ENCODE data around the gene MRGPRD. TPM values are rescaled to one million over a fixed set of nuclear protein-coding genes. Genes with fewer than 3 reads are reported as not detected.
A peak's percentile ranks its signal among the peaks of the same experiment; 100 is the strongest.

MRGPRD gene
- total RNA-seq, 1 donor from 2014 or later = not detected

- DNase-seq (ENCODE audit: low read depth) = no peak
- no peak overlapping the region for H3K4me3 ChIP-seq (ENCODE audit: low read depth, low read length)
- TF ChIP-seq, protein P1, sequence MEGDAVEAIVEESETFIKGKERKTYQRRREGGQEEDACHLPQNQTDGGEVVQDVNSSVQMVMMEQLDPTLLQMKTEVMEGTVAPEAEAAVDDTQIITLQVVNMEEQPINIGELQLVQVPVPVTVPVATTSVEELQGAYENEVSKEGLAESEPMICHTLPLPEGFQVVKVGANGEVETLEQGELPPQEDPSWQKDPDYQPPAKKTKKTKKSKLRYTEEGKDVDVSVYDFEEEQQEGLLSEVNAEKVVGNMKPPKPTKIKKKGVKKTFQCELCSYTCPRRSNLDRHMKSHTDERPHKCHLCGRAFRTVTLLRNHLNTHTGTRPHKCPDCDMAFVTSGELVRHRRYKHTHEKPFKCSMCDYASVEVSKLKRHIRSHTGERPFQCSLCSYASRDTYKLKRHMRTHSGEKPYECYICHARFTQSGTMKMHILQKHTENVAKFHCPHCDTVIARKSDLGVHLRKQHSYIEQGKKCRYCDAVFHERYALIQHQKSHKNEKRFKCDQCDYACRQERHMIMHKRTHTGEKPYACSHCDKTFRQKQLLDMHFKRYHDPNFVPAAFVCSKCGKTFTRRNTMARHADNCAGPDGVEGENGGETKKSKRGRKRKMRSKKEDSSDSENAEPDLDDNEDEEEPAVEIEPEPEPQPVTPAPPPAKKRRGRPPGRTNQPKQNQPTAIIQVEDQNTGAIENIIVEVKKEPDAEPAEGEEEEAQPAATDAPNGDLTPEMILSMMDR (conservative IDR thresholded peaks at IDR 0.05; ENCODE audit: low read depth, low read length) = no peak
Measured at GRCh38 chr11:68950762-68951161, 30.0 kb downstream of the MRGPRD start.

GRCh38 chr11:68950270-68950669 is 30.5 kb downstream of the MRGPRD start:
- H3K4me3 ChIP-seq (ENCODE audit: low read depth, low read length) = no peak overlapping the region
- TF ChIP-seq, protein P1 (conservative IDR thresholded peaks at IDR 0.05; ENCODE audit: low read depth, low read length) = peak; percentile 45
- no peak for DNase-seq (ENCODE audit: low read depth)

- DNase-seq (ENCODE audit: low read depth) = no peak
- TF ChIP-seq, protein P1 (conservative IDR thresholded peaks at IDR 0.05; ENCODE audit: low read depth, low read length) = no peak
- H3K4me3 ChIP-seq (ENCODE audit: low read depth, low read length) = no peak overlapping the region
Measured at GRCh38 chr11:68948935-68949334, 31.9 kb downstream of the MRGPRD start.

GRCh38 chr11:68948496-68948895 is 32.3 kb downstream of the MRGPRD start:
- no peak for DNase-seq (ENCODE audit: low read depth)
- no peak overlapping the region for H3K4me3 ChIP-seq (ENCODE audit: low read depth, low read length)
- TF ChIP-seq, protein P1 (conservative IDR thresholded peaks at IDR 0.05; ENCODE audit: low read depth, low read length) = no peak

DNA sequence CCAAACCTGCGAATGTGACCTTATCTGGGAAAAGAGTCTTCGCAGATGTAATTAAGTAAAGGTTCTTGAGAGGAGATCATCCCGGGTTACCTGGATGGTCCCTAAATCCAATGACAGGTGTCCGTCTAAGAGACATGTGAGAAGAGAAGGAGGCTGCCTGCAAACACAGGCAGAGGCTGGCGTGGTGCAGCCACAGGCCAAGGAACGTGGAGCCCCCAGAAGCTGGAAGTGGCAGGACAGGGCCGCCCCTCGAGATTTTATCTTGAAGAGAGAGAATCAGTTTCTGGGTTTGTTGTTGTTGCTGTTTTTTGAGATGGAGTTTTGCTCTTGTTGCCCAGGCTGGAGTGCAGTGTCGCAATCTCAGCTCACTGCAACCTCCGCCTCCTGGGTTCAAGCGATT is 33.6 kb downstream of the MRGPRD start:
- no peak overlapping the region for H3K4me3 ChIP-seq (ENCODE audit: low read depth, low read length)
- TF ChIP-seq, protein P1 (conservative IDR thresholded peaks at IDR 0.05; ENCODE audit: low read depth, low read length) = no peak

GRCh38 chr11:68946416-68947090 is 34.2 kb downstream of the MRGPRD start:
- peak; percentile 32 for DNase-seq (ENCODE audit: low read depth)
- H3K4me3 ChIP-seq (ENCODE audit: low read depth, low read length) = no peak overlapping the region
- TF ChIP-seq, protein P1 (conservative IDR thresholded peaks at IDR 0.05; ENCODE audit: low read depth, low read length) = no peak

More for the DNA sequence above, 33.6 kb downstream of the MRGPRD start:
- no peak for DNase-seq (ENCODE audit: low read depth)

- DNase-seq (ENCODE audit: low read depth) = no peak
- TF ChIP-seq, protein P1 (conservative IDR thresholded peaks at IDR 0.05; ENCODE audit: low read depth, low read length) = no peak
- H3K4me3 ChIP-seq (ENCODE audit: low read depth, low read length) = no peak overlapping the region
Measured at GRCh38 chr11:68942751-68943271, 38.0 kb downstream of the MRGPRD start.

All from epithelial cell of proximal tubule (primary cell).